NK-92 (cell line): Measurements from ENCODE around the gene ZNF326.

Source experiments
- DNase-seq: peaks from one replicate; lab custom pipeline; 2025; ENCODE audit not compliant: unreplicated experiment; lab: John Stamatoyannopoulos, UW

The ZNF326 gene, protein sequence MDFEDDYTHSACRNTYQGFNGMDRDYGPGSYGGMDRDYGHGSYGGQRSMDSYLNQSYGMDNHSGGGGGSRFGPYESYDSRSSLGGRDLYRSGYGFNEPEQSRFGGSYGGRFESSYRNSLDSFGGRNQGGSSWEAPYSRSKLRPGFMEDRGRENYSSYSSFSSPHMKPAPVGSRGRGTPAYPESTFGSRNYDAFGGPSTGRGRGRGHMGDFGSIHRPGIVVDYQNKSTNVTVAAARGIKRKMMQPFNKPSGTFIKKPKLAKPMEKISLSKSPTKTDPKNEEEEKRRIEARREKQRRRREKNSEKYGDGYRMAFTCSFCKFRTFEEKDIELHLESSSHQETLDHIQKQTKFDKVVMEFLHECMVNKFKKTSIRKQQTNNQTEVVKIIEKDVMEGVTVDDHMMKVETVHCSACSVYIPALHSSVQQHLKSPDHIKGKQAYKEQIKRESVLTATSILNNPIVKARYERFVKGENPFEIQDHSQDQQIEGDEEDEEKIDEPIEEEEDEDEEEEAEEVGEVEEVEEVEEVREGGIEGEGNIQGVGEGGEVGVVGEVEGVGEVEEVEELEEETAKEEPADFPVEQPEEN

DNA sequence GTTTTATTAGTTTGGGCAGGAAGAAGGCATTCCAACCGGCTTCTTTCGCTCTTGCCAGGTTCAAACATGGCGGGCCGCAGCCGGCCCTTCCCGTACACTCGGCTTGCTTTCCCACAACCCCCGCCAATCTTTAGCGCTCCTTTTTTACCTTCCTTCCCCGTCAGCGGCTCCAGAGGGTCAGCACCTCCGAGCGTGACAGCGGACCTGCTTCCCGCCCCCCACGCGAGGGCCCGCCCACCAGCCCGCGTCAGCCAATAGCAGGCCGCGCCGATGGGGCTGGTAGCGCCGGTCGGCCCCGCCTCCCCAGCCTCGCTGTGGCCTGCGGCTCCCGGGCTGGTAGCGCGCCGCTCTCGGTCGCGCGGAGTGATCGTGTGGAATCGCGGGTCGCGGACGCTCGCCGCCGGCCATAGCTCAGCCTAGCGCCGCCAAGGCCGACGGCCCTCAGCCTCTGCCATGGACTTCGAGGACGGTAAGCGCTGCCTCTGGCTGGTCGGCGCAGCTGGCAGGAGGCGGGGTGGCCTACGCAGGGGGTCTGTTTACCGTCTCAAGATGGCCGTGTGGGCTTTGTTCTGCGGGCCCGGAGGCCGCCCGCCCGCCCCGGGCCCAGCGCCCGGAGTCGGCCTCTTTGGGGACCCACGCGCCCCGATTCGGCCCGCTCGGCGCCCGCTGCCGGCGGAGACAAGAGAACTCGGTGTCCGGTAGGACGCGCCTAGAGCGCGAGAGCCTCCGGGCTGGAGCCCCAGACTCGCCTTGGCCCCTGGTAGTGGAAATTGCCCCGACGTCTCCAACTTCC lies at the start of gene ZNF326:
ZNF326 (plus strand) TSS at position 306 of the 793 bp plus-strand sequence; CDS start at position 454, 148 bp downstream.
- peak; percentile 52 for DNase-seq

DNA sequence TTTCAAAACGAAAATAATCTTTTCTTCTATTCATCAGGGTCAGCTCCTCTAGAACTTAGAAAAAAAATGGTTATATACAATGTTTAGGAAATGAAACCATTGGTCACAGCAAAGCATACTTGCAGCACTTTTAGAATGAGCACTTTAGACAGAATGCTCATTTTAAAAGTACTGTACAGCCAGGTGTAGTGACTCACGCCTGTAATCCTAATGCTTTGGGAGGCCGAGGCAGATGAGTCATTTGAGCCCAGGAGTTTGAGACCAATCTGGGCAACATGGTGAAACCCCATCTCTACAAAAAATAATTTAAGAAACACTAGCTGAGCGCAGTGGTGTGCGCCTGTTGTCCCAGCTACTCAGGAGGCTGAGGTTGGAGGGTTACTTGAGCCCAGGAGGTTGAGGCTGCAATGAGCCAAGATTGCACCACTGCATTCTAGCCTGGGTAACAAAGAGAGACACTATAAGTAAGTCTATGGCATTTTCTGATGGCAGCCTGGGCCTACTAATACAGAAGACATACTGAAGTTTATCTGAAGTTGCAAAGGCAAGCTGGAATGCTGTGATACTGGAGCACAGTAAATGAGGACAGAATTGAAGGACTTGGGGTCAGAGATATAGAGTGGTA lies 48.9 kb upstream of the ZNF326 start:
- DNase-seq, result no peak

DNA sequence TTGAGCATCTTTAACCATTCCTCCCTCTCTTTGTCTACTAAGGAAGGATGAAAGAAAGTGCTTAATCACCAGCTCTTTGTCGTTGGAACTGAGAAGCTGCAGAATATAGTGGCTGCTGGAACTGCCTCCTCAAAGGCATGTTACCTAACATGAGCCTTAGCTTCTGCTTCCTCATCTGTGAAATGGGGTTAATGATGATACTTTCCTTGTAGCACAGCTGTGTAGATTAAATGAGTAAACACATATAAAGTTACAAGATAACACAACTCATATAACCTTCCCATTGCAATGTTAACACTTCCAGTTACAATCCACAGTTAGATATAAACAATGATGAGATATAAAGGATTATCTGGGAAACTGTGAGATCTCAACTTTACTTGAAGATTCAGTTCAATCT lies 48.4 kb upstream of the ZNF326 start:
- DNase-seq, result no peak

DNA sequence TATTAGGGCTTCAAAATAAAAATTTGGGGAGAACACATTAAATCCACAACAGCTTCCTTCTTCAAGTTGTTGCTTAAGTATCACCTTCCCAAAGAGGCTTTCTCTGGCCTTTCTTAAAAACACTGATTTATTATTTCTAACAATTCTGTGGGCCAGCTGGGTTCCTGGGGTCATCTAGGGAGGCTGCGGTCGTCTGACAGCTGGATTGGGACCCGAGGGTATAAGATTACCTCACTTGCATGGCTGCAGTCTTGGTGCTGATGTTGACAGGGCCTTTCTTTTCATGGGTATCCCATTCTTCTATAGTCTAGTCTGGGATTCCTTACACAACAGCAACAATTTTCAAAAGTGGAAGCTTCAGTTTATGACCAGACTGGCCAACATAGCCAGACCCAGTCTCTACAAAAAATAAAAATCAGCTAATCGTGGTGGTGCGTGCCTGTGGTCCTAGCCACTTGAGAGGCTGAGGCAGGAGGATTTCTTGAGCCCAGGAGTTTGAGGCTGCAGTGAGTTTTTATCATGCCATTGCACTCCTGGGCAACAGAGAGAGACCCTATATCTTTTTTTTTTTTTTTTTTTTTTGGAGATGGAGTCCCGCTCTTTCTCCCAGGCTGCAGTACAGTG lies 46.1 kb upstream of the ZNF326 start:
- no peak for DNase-seq

DNA sequence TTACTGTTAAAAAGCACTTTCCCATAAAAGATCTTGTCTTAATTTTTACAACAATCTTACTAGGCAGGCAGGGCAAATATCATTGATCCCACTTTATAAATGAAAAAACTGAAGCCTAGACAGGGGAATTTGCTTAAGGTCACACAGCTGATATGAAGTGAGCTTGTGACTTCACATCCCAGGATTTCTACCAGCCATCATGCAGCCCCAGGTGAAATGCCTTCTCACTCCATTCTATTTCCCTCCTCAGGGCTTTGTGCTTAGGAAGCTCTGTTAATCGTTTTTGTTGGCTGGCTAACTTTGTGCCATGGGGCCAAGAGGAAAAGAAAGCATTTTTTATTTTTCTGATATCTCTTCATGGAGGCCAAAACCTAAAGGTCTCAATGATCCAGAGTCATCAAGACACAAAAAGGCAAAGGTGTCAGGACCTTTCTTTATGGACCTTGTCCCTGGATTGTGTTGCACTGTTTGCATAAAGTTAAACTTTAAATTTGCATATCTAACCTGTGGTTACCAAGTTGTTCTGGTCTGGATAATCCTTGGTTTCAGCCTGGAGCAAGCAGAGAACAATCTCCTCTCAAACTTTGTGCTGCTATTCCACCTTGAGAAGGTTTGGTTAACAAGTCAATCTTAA lies 44.8 kb upstream of the ZNF326 start:
- no peak for DNase-seq

DNA sequence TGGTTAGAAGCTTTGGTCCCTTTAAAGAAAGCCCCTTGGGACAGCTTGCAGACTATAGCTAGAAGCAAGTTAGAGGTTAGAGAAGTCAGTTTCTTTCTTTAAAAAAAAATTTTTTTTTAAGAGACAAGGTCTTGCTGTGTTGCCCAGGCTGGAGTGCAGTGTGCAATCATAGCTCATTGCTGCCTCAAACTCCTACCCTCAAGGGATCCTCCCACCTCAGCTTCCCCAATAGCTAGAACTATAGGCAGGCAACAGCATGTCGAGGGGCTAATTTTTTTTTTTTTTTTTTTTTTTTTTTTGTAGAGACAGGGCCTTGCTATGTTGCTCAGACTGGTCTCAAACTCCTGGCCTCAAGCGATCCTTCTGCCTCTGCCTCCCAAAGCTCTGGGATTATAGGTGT lies 44.2 kb upstream of the ZNF326 start:
- DNase-seq, result no peak

DNA sequence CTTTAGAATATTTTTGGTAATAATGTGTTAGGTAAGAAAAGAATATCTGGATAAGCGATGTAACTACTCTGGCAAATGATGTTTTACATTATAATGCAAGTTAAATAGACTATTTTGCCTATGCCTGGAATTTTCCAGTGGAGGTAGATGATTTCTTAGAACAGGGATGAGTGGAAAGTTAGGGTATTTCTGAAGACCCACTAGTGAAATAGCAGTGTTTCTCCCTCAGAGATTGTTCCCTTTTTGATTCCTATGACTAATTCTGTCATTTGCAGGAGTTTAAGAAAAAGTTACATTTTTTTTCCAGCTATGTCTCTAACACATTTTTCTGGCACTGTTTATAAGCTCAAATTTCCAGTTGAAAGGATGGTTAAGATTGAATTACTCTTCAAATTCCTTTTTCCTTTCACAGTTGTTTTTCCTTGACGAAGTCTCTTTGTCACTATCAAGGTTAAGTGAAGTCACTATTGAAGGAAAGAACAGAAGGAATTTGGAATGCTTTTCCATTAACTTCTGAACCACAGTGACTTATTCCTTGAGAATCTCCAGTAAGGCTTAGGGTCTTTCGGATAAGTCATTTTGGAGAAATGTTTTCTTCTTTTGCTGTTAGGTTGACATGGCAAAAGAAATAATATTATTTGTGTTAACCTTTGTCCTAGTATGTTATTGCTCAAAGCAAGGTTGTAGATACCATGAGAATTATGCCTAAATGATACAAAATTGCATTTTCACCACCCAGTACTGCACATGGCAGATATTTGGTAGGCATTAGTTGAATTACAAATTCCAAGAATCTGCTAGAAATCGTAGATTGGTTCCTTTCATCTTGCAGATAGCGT lies 42.9 kb upstream of the ZNF326 start:
- no peak for DNase-seq

DNA sequence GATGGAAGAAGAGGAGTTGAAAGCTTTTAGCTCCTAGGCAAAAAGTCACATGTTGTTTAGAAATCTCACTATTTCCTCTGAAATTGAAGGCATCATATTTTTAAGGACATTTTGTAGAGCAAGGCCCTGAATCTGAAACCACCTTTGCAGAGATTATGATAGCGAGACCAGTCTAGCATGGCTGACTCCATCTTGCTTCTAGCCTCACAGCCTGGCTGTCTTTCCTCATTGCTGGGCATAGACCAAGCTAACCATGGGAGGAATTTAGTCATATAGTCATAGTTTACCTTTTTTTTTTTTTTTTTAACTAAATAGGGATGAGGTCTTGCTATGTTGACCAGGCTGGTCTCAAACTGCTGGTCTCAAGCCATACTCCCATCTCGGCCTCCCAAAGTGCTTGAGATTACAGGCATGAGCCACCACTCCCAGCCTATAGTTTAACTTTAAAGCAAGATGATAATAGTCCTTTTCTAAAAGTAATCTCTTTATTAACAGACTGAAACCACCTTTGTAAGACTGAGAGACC lies 42.2 kb upstream of the ZNF326 start:
- DNase-seq, result no peak

DNA sequence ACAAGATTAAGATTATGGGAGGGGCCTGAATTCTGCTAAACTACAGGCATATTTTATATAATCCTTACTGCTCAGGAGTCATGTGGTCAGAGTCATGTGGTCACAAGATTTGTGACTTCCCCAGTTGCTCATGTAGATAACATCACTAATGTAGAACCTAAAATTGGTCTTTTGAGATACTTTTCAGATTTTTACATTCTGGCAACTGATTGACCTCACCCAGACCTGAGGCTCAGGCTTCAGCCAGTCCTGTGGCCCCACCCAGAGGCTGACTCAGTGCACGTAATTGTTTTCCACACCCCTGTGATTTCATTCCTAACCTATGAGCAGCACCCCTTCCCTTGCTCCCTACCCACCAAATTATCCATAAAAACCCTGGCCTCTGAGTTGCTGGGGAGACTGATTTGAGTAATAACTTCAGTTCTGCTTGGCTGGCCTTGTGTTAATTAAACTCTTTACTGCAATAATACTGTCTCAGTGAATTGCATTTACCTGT lies 41.7 kb upstream of the ZNF326 start:
- DNase-seq, result no peak

DNA sequence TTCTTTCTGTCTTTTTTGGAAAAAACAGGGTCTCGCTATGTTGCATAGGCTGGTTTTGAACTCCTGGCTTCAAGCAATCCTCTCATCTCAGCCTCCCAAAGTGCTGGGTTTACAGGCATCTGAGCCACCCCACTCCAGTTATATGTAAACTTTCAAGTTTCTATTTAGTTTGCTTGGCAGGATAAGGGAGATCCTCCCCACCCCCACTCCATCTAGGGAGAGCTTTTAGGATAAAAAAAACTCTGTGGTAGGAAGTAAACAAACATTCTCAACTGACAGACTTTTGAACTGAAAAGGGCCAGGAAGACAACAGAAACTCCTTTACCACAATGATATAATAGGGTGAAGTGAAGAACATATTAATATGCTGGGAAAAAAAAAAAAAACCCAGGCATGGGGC lies 41.0 kb upstream of the ZNF326 start:
- DNase-seq, result no peak

DNA sequence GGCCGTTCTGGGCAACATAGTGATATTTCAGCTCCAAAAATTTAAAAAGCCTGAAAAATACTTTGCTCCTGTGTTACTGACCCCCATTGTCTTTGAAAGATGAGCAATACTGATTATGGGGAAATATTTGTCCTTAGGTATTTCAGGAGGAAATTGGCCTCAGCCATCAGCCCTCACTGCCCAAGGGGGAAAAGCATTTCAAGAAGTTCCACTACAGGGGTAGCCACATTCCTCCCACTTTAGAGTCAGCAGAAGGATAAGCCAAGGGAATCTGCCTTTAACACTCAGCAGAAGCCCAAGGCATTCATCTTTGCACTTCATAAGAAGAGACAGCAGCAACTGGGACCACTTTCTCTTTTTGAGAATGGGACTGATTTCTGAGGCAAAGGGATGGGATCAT lies 40.5 kb upstream of the ZNF326 start:
- no peak for DNase-seq

DNA sequence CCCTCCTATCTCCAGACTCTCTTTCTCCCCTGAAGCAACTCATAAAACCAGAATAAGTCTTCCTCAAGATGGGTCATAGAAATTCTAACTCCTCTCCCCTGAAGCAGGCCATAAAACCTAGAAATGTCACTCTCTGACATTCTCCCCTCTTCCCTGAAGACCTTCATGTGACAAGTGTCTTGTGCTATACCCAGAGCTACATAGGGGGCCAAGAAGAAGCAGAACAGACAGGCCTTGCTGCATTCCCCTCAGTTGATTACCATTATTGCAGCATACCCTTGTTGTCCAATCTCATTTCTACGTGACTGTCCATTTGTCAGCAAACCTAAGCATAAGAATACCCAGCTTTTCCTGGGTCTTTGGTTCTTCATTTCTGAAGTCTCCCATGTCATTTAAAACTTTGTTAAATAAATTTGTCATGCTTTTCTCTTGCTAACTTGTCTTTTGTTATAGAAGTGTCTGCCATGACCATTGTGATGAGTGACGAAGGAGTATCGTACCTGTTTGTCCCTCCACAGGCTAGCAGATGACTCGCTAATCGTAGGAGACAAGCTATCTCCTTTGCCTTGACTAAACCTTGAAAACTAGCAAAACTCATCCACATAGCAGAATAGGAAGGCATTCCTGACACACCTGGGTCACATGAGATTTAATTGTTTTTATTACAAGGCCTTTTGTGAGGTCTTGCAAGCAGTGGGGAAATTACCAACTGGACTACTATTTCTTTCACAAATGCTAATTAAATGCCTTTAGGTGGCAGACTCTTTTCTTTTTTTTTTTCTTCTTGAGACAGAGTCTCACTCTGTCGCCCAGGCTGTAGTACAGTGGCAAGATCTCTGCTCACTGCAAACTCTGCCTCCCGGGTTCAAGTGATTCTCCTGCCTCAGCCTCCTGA lies 39.4 kb upstream of the ZNF326 start:
- no peak for DNase-seq

DNA sequence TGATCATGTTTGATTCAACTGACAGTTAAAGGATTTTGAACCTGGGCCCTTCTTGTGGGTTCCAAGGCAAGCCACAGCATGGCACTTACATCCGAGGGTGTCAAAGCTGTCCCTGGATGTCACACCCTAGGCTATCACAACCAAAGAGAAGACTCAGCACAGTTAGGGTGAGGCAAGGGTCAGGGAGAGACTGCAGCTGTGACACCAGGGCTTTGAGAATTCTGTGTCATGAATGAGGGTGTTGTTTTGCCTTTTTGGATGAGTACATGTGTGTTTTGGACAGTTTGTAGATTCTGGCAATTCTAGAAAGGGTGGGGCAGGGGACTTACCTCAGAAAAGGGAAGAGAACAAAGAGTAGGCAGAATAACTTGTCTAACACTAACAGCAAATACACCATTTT lies 37.8 kb upstream of the ZNF326 start:
- DNase-seq, result no peak

DNA sequence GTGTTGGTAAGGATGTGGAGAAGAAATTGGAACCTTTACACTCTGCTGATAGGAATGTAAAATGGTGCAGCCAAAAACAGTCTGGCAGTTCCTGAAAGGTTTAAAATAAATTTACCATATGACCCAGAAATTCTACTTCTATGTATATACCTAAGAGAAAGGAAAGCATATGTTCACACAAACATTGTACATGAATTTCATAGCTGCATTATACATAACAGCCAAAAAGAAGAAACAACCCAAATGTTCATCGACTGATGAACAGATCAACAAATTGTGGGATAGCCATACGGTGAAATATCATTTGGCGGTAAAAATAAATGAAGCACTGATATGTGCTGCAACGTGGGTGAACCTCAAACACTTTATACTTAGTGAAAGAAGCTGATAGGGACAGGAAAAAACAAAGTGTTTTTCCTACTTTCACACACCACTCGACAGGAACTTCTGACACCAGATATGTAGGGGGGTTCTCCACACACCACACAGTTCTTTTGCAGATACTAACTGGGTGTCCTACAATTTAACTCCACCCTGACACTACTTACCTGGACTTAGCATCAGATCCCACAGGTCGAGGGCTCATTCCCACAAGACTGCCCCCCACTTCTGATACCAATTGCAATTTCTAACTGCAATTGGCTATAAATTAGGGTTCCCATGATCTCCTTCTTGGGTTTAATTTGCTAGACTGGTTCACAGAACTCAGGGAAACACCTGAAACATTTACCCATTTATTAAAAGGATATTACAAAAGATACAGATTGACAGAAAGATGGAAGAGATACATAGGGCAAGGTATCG lies 35.9 kb upstream of the ZNF326 start:
- no peak for DNase-seq

DNA sequence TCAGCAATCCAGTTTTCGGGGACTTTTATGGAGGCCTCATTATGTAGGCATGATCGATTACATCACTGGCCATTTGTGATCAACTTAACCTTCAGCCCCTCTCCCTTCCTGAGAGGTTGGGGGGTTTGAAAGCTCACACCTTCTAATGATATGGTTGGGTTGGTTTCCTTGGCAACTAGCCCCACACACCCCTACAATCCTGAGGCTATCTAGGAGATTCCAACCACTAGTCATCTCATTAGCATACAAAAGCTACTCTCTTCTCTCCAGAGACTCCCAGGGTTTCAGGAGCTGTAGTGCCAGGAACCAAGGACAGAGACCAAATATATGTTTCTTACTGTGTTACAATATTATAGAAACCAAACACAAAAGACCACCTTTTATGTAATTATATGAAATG lies 35.2 kb upstream of the ZNF326 start:
- no peak for DNase-seq

DNA sequence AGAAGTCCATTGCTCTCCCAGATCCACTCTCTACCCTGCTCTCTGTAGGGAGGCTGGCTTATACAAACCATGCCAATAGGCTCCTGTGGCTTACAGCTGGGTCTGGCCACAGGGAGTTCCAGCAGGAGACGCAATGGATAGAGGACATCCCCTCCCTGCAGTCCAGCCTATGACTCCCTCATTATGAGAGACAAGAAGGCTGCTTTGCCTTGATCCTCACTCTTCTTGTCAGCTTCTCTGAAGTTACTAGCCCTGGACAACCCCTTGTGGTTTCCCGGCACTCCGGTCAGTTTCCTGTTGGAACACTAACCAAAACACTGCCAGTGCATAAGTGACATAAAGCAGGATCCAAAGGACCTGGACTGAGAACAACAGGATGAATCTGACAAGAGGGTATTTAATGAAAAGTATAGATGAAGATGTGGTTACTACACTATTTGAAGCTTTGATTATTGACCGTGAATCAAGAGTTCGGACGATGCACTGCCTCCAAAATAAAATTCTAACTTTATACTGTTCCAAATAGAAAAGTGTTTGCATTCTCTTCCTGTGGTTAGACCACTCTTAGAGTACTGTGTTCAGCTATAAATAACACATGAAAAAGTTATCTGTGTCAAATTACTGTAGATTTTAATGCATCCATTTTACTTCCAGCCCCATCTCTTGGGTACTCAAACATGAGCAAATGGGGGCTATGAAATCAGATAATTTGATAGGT lies 32.7 kb upstream of the ZNF326 start:
- DNase-seq, result no peak

DNA sequence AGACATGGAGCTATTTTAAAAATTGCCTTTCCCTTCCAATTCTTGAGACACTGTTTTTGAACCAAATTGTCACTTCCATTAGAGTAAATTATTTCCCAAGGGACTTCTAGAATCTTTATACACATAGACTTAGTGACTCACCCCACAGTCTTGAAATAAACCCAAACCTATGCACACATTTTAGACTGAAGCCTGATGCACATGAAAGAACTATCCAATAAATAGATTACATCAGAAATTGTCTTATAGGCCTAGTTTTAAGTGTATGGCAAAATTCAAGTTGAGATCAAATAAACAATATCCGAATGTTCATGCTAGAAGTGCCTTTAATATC lies 32.2 kb upstream of the ZNF326 start:
- no peak for DNase-seq
